Cardiac fibroblast (primary cell): ENCODE data around the gene SSR3.

Experiments used
- DNase-seq, 2 donors: peaks; one replicate each; pipeline versions ENCODE4 v3.0.0 to v3.0.0-alpha.2; 2010; ENCODE audit warnings: low read depth in 2 of 2
- H3K4me3 ChIP-seq, 2 donors: replicated peaks in 1 of 2; 1 replicate in 1 of 2; 2 replicates in 1 of 2; pipeline ENCODE4 v1.5.1; 2011; ENCODE audit warnings: low read depth in 2 of 2, low read length in 2 of 2, mild to moderate bottlenecking in 2 of 2, moderate library complexity in 1 of 2
- TF ChIP-seq, protein P1 (sequence below): IDR thresholded peaks from one replicate; pipeline ENCODE4 v1.5.1; 2011; ENCODE audit warnings: low read depth, mild to moderate bottlenecking, low read length, inconsistent platforms

SSR3 gene

DNA sequence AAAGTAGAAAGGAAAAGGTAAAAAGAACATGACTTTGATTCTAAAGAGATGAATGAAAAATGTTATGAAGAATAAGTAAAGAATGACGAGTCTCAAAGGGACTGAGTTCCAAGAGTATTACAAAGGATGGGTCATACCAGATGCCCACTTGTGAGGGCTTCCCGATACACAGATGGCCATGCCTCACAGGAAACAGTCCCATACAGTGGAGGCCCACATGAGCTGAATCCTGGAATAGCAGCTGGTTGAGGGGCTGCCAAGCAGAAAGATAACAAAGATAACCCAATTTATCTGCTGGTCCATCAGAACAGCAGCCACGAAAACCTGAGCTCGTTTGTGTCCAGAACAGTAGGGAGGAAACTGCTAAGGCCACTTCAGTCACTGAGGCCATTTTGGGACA lies 3.7 kb downstream of the SSR3 start:
- TF ChIP-seq, protein P1, sequence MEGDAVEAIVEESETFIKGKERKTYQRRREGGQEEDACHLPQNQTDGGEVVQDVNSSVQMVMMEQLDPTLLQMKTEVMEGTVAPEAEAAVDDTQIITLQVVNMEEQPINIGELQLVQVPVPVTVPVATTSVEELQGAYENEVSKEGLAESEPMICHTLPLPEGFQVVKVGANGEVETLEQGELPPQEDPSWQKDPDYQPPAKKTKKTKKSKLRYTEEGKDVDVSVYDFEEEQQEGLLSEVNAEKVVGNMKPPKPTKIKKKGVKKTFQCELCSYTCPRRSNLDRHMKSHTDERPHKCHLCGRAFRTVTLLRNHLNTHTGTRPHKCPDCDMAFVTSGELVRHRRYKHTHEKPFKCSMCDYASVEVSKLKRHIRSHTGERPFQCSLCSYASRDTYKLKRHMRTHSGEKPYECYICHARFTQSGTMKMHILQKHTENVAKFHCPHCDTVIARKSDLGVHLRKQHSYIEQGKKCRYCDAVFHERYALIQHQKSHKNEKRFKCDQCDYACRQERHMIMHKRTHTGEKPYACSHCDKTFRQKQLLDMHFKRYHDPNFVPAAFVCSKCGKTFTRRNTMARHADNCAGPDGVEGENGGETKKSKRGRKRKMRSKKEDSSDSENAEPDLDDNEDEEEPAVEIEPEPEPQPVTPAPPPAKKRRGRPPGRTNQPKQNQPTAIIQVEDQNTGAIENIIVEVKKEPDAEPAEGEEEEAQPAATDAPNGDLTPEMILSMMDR, result no peak
- peak overlapping the region in 1 of 2 donors; percentile 21 for H3K4me3 ChIP-seq

DNA sequence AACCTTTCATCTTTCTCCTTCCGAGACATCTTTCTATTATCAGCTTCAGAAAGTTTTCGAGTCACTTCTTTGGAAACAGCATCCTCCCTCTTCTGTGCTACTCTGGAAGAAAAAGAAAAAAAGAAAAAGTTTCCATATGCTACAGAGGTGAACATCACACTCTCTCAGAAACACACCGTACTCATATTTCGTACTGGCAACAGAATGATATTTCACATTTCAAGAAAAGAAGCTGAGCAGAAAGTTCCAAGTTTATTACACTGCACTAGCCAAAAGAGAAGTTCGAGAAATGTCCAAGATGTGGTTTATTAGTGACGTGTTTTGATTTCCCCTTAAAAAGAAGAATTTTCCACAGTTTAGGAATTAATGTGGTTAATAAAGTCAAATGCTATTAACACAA lies 6.0 kb downstream of the SSR3 start:
- TF ChIP-seq, protein P1, result no peak
- H3K4me3 ChIP-seq, result no peak overlapping the region
- no peak for DNase-seq

More for the DNA sequence above, 3.7 kb downstream of the SSR3 start:
- DNase-seq, result peak in 1 of 2 donors; percentile 86

DNA sequence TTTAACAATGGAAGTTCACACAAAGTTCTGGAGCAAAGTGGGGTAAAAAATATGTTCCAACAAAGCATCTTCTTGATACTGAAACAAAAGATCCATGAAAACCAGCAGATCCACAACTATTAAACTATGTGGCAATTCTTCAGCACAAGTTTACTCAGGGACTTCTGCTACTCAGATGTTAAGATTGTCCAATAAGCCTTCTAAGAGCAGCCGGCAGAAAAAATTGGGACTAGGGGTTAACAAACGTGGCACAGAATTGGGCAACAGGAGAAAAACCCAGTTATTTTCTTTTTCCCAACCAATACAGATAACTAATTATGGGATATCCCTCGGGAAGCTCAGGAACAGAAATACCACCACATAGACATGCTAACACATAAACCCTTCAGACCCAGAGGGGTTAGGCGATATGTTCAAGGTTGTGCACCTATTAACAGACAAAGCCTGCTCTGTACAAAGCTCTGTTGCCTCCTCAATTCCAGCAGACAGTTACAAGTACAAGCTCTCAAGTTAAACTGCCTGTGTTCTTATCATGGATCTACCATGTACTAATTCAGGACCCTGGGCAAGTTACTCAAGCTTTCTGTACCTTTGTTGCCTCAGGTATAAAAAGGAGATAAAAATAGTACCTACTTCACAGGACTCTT lies 6.8 kb downstream of the SSR3 start:
- no peak for DNase-seq
- TF ChIP-seq, protein P1, result no peak
- no peak overlapping the region for H3K4me3 ChIP-seq

DNA sequence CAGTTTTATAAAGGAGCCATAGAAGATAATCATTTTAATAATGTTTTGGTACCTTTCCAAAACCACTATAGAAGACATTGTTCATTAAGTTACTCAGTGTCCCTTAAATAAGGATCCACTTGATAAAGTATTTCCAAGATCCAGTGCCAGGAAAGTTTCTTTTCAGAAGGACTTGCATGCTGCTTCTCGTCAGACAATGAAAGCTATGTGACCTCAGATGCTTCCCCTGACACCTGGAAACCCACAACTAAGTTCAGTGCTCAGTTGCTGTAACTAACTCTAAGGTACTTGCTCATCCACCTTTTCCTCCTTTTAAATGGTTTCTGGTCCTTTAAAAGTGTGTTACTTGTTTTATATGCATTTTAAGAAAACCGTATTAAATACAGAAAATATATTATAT lies 7.3 kb downstream of the SSR3 start:
- TF ChIP-seq, protein P1, result no peak
- DNase-seq, result peak; percentile 59 to 65
- H3K4me3 ChIP-seq, result no peak overlapping the region

DNA sequence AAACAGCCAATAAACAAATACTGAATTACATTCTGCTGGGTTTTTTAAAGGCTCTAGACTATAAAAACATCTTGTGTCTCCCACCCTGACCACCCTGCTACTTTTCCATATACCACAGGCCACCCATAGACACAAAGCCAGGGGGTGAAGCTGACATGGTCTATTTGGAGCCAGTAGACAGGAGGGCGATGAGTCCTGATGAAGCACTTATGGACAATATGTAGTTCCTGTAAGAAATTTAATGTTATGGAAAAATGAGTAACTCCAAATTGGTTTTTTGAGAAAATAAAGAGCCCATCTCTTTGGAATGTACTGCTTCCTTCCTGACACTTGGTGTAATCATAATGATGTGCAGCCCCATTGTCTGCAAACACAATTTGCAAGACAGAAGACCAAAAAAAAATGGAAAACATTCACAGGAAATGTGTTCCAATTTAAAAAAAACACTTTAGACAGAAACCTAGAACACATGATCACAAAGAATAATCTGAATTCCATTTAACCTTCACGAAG lies 11.8 kb downstream of the SSR3 start:
- TF ChIP-seq, protein P1, result no peak
- no peak overlapping the region for H3K4me3 ChIP-seq
- peak in 1 of 2 donors; percentile 40 for DNase-seq

DNA sequence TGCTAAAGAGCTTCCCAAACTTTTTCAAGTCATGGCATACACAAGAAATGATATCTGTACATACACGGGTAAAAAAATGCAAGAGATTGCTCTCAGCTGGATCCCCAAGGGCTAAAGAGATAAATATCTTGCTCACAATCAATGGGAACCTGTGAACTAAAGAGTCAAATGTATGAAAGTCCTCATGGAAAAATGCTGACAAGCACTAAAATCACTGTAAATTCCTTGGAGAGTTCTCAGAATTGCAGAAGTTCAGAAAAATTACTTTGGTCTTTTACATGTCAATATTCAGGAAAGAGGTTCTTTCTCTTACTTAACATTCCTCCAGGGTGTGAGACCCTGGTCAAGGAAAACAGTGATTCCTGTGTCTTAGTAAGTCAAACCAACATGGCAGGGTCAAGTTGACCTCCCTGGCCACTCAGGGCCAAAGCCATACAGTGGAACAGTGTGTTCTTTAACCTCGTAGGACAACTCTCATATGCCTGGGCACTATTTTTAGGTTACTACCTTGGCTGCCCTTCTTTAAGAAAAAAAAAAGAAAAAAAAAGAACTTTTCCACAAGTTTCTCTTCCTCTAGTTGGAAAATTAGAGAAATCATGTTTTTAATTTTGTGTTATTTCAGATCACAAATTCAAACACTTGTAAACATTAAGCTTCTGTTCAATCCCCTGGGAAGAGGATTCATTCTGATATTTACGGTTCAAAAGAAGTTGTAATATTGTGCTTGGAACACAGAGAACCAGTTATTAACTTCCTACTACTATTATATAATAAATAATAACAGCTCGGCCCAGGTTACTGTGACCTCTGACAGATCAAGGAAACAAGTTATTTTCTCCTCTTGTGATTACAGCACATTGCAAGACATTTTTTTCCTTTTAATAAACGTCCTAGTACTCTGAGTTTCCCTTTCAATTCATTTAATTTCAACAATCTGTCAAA lies 12.5 kb downstream of the SSR3 start:
- no peak overlapping the region for H3K4me3 ChIP-seq
- TF ChIP-seq, protein P1, result no peak
- no peak for DNase-seq
